HG02973 (cell line): Measurements from ENCODE around the gene PADI1.

Experiments
- ATAC-seq: cut with Tn5 transposase; IDR thresholded peaks from one replicate; pipeline ENCODE4 v1.9.1; 2021; ENCODE audit warnings: moderate library complexity; ENCODE audit not compliant: unreplicated experiment

The PADI1 gene

GRCh38 chr1:17270891-17271765 lies 66.2 kb downstream of the PADI1 start:
- ATAC-seq: no peak

GRCh38 chr1:17272066-17272465 lies 67.1 kb downstream of the PADI1 start:
- ATAC-seq: no peak

- ATAC-seq: no peak
Observed at GRCh38 chr1:17272646-17273045, 67.7 kb downstream of the PADI1 start.

- ATAC-seq: no peak
Observed at GRCh38 chr1:17273096-17273495, 68.2 kb downstream of the PADI1 start.

DNA sequence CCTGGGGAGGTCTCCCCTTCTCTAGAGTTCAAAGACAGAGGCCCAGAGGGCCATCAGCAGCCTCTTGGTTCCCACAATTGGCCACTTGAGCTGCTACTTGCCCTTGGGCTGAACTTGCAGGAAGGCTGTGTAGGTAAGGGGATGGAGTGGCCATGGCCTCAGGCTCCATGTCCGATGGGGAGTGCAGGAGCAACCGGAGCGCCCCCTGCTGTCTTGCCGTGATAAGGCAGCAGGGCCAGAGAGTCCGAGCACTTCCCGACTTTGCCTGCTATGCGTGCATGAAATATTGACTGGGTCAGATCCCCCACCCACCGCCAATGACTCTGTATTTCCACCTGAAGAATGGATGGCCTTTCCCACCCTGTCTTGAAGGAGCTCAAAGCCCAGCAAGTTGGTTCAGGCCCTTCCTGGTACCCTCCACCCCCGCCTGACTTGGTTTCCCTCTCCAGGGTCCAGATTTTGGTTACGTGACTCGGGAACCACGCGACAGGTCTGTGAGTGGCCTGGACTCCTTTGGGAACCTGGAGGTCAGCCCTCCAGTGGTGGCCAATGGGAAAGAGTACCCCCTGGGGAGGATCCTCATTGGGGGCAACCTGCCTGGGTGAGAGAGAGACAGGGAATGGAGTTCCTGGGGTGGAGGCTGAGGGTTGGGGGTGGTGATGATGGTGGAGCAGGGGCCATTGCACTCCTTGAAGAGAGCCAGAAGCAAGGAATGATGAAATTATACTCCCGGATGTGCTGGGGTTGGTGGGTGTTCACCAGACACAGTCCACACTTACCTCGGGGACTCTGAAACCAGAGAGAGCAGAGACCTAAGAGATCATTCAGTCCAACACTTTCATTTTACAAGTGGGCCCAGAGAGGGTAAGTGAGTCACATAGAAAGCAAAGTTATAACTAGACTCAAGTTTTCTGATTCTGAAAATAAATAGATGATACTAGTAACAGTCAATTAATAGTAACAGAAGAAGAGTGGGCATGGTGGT lies 69.5 kb downstream of the PADI1 start:
- ATAC-seq: no peak

DNA sequence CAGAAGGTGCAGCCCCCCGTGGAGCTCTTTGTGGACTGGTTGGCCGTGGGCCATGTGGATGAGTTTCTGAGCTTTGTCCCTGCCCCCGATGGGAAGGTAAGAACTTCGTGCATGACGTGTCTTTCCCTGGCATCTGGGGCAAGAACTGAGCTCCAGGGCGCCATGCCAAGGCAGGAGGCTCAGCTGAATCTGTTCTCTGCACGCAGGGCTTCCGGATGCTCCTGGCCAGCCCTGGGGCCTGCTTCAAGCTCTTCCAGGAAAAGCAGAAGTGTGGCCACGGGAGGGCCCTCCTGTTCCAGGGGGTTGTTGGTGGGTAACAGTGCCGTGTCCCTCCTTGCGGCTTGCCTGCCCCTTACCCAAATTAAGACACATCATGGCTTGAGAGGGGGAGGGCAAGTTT lies 71.6 kb downstream of the PADI1 start:
- ATAC-seq: no peak

- no peak for ATAC-seq
Observed at GRCh38 chr1:17277511-17278159, 72.7 kb downstream of the PADI1 start.

- ATAC-seq: no peak
Observed at GRCh38 chr1:17278996-17279830, 74.3 kb downstream of the PADI1 start.

GRCh38 chr1:17280436-17280835 lies 75.5 kb downstream of the PADI1 start:
- ATAC-seq: no peak

- no peak for ATAC-seq
Observed at GRCh38 chr1:17280894-17281293, 76.0 kb downstream of the PADI1 start.

GRCh38 chr1:17281775-17282181 lies 76.8 kb downstream of the PADI1 start:
- no peak for ATAC-seq

GRCh38 chr1:17282836-17283235 lies 77.9 kb downstream of the PADI1 start:
- ATAC-seq: no peak

DNA sequence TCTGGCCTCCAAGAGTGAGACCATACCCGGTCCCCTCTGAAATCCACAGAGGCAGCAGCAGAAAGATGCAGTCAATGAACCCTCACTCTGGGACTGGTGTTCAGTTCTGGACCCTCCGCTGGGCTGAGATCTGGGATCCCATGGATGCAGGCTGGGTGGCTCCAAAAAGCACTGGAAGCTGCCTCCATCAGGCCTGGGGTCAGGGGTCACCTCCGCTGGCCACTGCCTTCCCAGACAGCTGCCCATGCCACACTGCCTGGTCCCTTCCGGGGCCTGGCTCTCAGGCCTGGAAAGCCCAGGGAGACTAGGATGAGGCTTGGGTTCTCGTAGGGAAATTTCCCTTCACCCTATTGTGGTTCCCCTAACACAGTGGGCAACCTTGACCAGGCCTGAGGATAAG lies 81.7 kb downstream of the PADI1 start:
- no peak for ATAC-seq

GRCh38 chr1:17287130-17287776 lies 82.3 kb downstream of the PADI1 start:
- no peak for ATAC-seq

DNA sequence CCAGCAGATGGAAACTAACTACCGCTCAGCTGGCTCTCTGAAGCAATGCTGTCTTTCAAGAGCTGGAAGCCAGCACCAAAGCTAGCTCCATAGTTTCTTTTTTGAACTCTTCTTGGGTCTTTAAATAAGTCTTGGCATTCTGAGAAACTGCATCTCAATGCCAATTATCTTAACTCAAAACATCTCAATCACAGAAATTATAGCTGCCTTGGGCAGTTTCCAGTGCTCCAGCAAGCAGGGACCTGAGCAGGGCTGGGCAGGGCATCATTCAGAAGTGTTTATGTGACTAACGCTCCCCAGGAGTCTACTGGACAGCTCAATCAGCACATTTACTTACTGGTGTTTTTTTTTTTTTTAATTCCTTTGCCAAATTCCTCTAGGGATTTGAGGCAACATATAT lies 84.8 kb downstream of the PADI1 start:
- no peak for ATAC-seq

DNA sequence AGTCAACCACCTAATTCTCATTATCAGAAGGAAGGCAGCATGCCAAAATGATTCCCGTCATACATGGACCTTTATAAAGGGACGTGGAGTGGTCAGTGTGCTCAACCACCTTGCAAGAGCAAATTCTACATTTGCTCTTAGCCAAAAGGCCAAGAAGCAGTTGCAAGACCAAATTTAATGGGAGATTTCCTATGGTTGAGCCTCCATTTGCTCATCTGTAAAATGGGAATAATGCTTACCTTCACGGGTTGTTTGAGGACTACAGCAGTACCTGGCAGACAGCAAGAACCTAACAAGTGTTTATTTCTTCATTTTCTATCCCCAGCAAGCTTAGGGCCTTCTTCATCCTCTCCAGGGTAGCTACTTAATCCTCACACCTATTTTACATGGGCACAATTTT lies 85.6 kb downstream of the PADI1 start:
- ATAC-seq: no peak

- ATAC-seq: no peak
Observed at GRCh38 chr1:17292299-17293160, 87.6 kb downstream of the PADI1 start.

- ATAC-seq: no peak
Observed at GRCh38 chr1:17293681-17294425, 88.9 kb downstream of the PADI1 start.
